ENCODE data around the gene PCBP3.
A peak's percentile ranks its signal among the peaks of the same experiment; 100 is the strongest.

Gene PCBP3

DNA sequence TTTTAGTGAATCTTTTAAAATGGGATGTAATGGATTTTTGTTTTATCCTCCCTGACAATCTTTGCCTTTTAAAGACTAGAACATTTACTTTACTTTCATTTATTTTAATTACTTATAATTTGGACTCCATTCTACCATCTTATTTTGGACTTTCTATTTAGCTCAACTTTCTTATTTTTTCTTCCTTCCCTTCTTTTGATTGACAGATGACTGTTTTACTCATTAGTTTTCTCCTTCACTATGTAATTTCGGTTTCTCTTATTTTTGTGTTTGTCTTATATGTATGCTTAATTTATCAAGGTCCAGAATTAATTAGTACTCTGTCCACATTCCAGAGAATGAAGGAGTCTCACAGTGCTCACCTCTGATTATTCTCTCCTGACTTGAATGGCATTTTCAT is 109.9 kb downstream of the PCBP3 start:
- DNase-seq (ENCODE audit: low read depth) = no peak

- DNase-seq (ENCODE audit: low read depth) = no peak
Measured at GRCh38 chr21:45756029-45756428, 112.5 kb downstream of the PCBP3 start.

GRCh38 chr21:45756669-45757068 is 113.1 kb downstream of the PCBP3 start:
- DNase-seq (ENCODE audit: low read depth) = no peak

GRCh38 chr21:45761704-45762103 is 118.2 kb downstream of the PCBP3 start:
- no peak for DNase-seq (ENCODE audit: low read depth)

GRCh38 chr21:45763074-45763473 is 119.5 kb downstream of the PCBP3 start:
- no peak for DNase-seq (ENCODE audit: low read depth)

- DNase-seq (ENCODE audit: low read depth) = no peak
Measured at GRCh38 chr21:45763506-45763905, 120.0 kb downstream of the PCBP3 start.

DNA sequence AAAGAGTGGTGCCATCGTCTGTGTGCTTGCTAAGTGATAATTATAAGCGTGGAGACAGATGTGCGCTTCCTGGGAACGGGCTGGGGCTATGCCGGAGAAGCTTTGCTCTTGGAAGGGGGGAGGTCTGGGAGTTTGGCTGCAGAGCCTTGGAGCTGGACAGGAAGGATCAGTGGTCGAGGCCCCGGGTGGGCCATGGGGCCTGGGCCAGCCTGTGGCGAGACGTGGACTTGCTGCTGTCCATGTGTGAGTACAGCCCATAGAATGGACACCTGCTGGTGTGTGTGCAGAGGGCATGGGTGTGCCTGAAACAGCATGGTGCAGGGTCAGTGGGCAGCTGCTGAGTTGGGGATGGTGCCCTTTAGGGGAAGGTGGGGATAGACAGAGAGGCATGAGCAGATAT is 121.3 kb downstream of the PCBP3 start:
- DNase-seq (ENCODE audit: low read depth) = no peak

- no peak for DNase-seq (ENCODE audit: low read depth)
Measured at GRCh38 chr21:45765375-45765774, 121.8 kb downstream of the PCBP3 start.

DNA sequence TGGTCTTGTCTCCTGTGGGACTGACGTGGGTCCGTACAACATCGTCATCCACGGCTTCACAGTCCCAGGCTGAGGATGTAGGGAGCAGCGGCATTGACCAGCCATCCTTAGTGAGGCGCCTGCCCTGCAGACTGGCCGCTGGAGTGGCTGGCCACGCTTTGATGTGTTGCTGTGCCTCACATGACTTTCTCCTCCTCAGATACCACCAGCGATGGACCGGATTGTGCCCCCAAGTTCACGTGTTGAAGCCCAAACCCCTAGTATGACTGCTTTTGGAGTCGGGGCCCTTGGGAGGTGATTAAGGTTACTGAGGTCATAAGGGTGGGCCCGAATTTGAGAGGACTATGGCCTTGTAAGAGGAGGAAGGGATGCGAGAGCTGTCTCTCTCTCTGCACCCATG is 122.5 kb downstream of the PCBP3 start:
- DNase-seq (ENCODE audit: low read depth) = no peak

DNA sequence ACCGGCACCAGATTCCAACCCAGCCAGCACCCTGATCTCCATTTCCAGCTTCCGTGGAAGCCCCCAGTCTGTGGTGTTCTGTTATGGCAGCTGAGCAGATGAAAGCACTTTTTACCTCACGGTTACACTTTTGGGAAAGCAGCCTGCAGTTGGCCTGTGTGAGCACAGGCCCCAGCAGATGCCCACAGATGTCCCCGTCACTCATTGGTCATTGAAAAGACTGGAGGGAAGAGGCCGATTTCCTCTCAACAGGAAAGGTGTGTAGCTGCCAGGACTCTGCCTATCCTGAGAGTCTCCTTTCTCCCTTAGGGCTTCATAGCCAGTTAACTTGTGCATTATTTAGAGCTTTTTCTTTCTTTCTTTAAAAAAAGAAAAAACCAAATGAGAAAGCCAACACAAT is 123.0 kb downstream of the PCBP3 start:
- no peak for DNase-seq (ENCODE audit: low read depth)

- DNase-seq (ENCODE audit: low read depth) = no peak
Measured at GRCh38 chr21:45767071-45768006, 123.8 kb downstream of the PCBP3 start.

GRCh38 chr21:45768011-45768739 is 124.7 kb downstream of the PCBP3 start:
- DNase-seq (ENCODE audit: low read depth) = peak; percentile 8

- no peak for DNase-seq (ENCODE audit: low read depth)
Measured at GRCh38 chr21:45768740-45769048, 125.2 kb downstream of the PCBP3 start.

DNA sequence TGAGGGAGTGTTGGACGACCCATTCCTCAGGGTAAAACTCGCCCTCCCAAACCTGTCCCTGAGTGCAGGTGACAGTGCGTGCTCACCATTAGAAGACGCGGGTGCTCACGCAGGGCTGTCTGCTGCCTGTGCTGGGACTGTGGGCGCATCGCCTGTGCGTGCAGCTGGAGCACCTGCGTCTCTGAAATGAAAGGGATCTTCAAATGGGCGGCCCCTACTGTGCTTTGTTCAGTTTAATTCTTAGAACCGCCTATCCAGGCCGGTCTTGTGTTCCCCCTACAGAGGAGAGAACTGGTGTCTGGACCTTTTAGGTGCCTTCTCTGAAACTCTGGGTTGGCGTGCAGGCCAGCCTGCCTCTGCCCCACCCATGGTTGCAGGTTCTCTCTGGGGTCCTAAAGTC is 125.8 kb downstream of the PCBP3 start:
- no peak for DNase-seq (ENCODE audit: low read depth)

- DNase-seq (ENCODE audit: low read depth) = no peak
Measured at GRCh38 chr21:45769896-45770295, 126.4 kb downstream of the PCBP3 start.

DNA sequence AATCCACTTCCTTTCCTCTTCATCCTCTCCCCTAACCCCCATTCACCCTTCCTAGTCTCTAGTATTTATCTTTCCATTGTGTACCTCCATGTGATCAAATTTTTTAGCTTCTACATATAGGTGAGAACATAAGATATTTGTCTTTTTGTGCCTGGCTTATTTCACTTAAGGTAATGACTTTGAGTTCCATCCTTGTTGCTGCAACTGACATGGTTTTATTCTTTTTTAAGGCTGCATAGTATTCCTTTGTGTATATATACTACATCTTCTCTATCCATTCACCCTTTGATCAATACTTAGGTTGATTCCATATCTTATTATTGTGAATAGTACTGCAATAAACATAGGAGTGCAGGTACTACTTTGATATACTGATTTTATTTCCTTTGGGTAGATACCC is 128.7 kb downstream of the PCBP3 start:
- DNase-seq (ENCODE audit: low read depth) = no peak

DNA sequence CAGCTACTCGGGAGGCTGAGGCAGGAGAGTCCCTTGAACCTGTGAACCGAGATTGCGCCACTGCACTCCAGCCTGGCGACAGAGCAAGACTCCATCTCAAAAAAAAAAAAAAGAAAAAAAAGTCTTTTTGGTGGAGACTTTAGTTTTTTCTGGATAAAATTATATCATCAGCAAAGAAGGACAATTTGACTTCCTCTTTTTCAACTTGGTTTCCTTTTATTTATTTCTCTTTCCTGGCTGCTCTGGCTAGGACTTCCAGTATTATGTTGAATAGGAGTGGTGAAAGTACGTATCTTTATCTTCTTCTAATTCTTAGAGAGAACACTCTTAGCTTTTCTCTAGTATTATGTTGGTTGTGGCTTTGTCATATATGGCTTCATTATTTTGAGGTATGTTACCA is 130.8 kb downstream of the PCBP3 start:
- DNase-seq (ENCODE audit: low read depth) = no peak

- DNase-seq (ENCODE audit: low read depth) = no peak
Measured at GRCh38 chr21:45776971-45777370, 133.4 kb downstream of the PCBP3 start.

GRCh38 chr21:45778686-45779085 is 135.2 kb downstream of the PCBP3 start:
- DNase-seq (ENCODE audit: low read depth) = no peak

GRCh38 chr21:45779226-45779625 is 135.7 kb downstream of the PCBP3 start:
- DNase-seq (ENCODE audit: low read depth) = no peak

DNA sequence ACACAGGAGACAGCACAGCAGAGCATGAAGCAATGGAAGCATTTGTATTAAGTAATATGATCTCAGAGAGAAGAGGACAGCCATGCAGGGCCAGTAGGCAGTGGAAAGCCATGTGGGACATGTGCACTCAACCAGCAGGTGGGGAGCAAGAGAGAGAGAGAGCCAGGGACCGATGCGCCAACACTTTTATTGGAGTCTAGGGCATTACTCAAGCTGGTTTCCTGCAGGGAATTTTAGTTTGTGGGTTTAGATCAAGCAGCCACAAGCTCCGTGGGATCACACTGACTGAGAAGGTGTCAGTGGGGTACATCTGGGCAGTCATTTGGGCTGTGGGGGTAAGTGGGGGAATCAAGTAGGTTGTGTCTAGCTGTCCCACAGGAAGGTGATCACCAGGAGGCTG is 137.1 kb downstream of the PCBP3 start:
- DNase-seq (ENCODE audit: low read depth) = no peak

DNA sequence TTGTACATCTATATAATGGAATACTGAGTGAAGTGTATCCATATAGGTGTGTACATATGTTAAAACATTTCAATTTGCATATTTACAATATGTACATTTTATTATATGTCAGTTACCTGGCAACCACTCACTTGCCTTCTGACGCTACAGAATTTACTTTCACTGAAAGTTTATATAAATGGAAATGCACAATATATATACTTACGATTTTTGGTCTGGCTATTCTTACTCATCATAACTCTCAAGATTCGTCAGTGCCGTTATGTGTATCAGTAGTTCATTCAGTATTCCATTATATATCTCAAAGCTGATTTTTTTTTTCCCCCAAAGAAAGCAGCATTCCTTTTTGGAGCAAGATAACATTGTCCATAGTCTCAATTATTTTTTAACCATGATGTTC is 138.2 kb downstream of the PCBP3 start:
- no peak for DNase-seq (ENCODE audit: low read depth)

DNA sequence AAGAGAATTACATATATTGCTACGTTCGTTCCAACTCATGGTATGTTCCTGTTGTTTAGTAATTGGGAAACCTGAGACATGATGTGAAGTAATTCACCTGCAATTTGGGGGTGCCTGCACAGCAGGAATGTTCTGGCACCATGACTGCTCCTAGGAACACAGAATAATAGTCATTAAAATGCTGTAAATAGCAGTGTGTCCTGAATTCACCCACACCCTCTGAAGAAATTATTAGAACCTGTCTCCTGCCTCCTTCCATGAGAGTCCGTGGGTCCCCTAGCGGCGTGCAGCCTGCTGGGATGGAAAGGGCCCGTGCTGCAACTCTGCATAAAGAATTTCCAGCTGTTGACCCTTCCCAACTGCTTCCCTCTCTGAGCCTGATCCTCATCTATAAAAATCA is 143.1 kb downstream of the PCBP3 start:
- DNase-seq (ENCODE audit: low read depth) = no peak

DNA sequence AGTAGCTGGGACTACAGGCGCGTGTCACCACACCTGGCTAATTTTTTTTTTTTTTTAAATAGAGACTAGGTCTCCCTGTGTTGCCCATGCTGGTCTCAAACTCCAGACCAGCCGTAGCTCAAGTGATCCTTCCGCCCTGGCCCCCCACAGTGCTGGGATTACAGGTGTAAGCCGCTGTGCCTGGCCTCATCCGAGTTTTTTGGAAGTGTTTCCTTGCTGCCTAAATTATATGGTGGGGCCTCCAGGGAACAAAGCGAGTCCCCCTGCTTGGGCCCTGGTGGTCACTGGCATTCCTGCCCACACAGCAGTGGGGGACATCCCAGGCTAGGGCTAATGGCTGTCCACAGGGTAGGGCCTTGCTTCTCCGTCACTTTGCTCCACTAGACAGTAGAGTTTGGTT is 143.8 kb downstream of the PCBP3 start:
- DNase-seq (ENCODE audit: low read depth) = no peak
